ENCODE measurements around the gene TMPRSS9.
"Not testable (repeated sequence)": the region's sequence is repeated elsewhere in the genome, so short reads cannot be mapped to it uniquely, and the experiment has no call there.

Gene TMPRSS9

GRCh38 chr19:2395293-2395829 lies 35.3 kb downstream of the TMPRSS9 start:
- not testable (repeated sequence) for DNase-seq

- not testable (repeated sequence) for DNase-seq
These were observed 37.1 kb downstream of the TMPRSS9 start for GRCh38 chr19:2397173-2397572.

- DNase-seq, result no peak
These were observed 38.8 kb downstream of the TMPRSS9 start for GRCh38 chr19:2398735-2399305.

GRCh38 chr19:2399582-2399981 lies 39.5 kb downstream of the TMPRSS9 start:
- DNase-seq, result no peak

- DNase-seq, result no peak
These were observed 48.2 kb downstream of the TMPRSS9 start for GRCh38 chr19:2408247-2408646.

GRCh38 chr19:2409352-2409912 lies 49.4 kb downstream of the TMPRSS9 start:
- no peak for DNase-seq

GRCh38 chr19:2410023-2410422 lies 50.0 kb downstream of the TMPRSS9 start:
- no peak for DNase-seq

- DNase-seq, result no peak
These were observed 51.6 kb downstream of the TMPRSS9 start for GRCh38 chr19:2411709-2412108.

- DNase-seq, result no peak
These were observed 52.4 kb downstream of the TMPRSS9 start for GRCh38 chr19:2412449-2412848.

- no peak for DNase-seq
These were observed 53.1 kb downstream of the TMPRSS9 start for GRCh38 chr19:2413159-2413558.

GRCh38 chr19:2413629-2414028 lies 53.6 kb downstream of the TMPRSS9 start:
- no peak for DNase-seq

GRCh38 chr19:2415281-2415972 lies 55.4 kb downstream of the TMPRSS9 start:
- no peak for DNase-seq

- DNase-seq, result no peak
These were observed 55.9 kb downstream of the TMPRSS9 start for GRCh38 chr19:2415973-2416319.

- no peak for DNase-seq
These were observed 56.4 kb downstream of the TMPRSS9 start for GRCh38 chr19:2416321-2417097.

- DNase-seq, result not testable (repeated sequence)
These were observed 57.4 kb downstream of the TMPRSS9 start for GRCh38 chr19:2417436-2417835.

GRCh38 chr19:2417881-2418406 lies 57.9 kb downstream of the TMPRSS9 start:
- DNase-seq, result no peak

- no peak for DNase-seq
These were observed 59.7 kb downstream of the TMPRSS9 start for GRCh38 chr19:2419754-2420153.

GRCh38 chr19:2420490-2420889 lies 60.4 kb downstream of the TMPRSS9 start:
- no peak for DNase-seq

- no peak for DNase-seq
These were observed 61.7 kb downstream of the TMPRSS9 start for GRCh38 chr19:2421581-2422306.

- no peak for DNase-seq
These were observed 63.2 kb downstream of the TMPRSS9 start for GRCh38 chr19:2423071-2423914.

- DNase-seq, result no peak
These were observed 64.0 kb downstream of the TMPRSS9 start for GRCh38 chr19:2423915-2424685.
